Measurements from ENCODE around the gene SLC9A5.

Gene SLC9A5

GRCh38 chr16:67304020-67304419, 55.2 kb downstream of the SLC9A5 start:
- no peak for DNase-seq

GRCh38 chr16:67305216-67306071, 56.7 kb downstream of the SLC9A5 start:
- DNase-seq, result no peak

GRCh38 chr16:67310561-67310960, 61.8 kb downstream of the SLC9A5 start:
- DNase-seq, result no peak

- DNase-seq, result peak in 9 of 58 donors; percentile 3 to 30 (median 14)
These were observed 63.1 kb downstream of the SLC9A5 start for GRCh38 chr16:67311607-67312488.

GRCh38 chr16:67312719-67313118, 63.9 kb downstream of the SLC9A5 start:
- no peak for DNase-seq

GRCh38 chr16:67317853-67318252, 69.1 kb downstream of the SLC9A5 start:
- DNase-seq, result no peak
